Ramos (cell line): ENCODE results near the gene U2AF2.

Experiments
- in situ Hi-C: fragments of 300-500 bp; cut with MboI; formaldehyde crosslinking; loops from one replicate; pipeline ENCODE4 v1.14.3; 2022; ENCODE audit warnings: low sequenced_read_pairs; ENCODE audit not compliant: unreplicated experiment

The U2AF2 gene

GRCh38 chr19:55654868-55655647 is at the start of gene U2AF2:
Gene U2AF2 (plus strand): TSS chr19:55655035. CDS start chr19:55655105, 70 bp downstream.
- in situ Hi-C loops: loop anchor here (25.0 kb wide), 1 partner anchor 1468 kb away; the partner anchor contains the start of genes MBOAT7 and TSEN34

- in situ Hi-C loops: no loop called here
Observed at GRCh38 chr19:55605207-55605636, 49.6 kb upstream of the U2AF2 start.

- in situ Hi-C loops: no loop called here
Observed at GRCh38 chr19:55605637-55606470, 49.0 kb upstream of the U2AF2 start, which contains the start of gene ZNF865. Gene ZNF865 (plus strand): TSS chr19:55605647. CDS start chr19:55613619, 7,972 bp downstream.

- in situ Hi-C loops: no loop called here
Observed at GRCh38 chr19:55606471-55606787, 48.4 kb upstream of the U2AF2 start.

DNA sequence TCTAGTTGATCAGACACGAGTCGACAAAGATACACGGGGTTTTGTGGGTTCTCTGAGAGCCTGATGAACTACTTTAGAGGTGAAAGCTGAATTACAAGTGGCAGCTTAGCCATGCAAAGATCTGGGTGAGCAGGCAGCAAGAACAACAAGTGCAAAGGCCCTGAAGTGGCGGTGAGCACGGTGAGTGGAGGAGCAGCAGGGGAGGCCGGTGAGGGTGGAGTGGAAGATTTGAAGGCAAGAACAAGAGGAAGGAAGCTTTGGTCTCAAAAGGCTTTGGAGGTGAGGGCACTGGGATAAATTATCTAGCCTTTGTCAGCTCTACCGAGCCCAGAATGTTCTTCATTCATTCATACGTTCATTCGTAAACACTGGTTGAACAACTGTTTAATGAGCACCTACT is 48.0 kb upstream of the U2AF2 start:
- in situ Hi-C loops: no loop called here

DNA sequence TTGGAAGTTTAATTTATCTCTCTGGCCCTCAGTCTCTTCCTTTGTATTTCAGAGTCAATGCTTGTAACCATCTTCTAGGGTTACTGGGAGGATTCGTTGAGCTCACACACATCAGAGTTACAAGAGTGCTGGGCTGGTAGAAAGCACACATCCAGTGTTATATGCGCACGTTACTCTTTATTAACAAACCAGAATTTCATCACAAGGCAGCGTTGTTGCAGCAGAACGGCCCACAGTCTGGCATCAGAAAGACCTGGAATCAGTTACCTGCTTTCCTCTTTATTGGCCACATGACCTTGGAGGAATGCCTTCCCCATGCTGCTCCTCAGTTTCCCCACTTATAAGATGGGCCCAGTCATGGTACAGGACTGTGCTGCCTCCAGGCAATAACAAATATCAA is 45.5 kb upstream of the U2AF2 start:
- in situ Hi-C loops: no loop called here

DNA sequence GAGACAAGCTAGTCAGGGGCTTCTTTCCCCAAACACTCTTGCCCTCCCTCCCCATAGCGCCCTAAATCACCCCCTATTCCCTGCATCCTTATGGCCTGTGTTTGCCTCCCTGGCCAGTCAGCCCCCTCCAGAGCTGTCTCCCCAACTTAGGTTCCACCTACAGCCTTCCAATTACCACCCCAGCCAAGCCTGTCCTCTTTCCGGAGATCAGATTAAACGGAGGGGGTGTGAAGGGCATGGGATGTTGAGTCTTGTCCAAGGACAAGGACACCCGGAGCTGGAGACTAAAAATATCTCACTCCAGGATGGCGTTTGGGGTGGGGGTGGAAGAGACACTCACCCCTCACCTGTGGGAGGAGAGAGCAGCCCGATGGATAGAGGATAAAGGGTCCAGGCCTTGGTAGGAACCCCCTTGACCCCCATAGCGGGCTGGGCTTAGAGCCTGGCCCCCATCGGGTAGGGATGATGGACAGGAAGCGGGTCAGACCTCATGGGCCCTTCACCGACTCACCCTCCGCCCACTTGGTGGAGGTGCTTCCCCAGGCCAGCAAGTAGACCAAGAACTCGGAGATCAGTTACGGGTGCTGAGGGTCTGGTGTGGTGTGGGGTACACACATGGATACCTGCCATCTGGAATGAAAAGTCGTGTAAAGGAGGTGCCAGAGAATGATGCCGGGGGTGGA is 43.4 kb upstream of the U2AF2 start:
- in situ Hi-C loops: no loop called here

GRCh38 chr19:55611983-55612645 is 42.7 kb upstream of the U2AF2 start:
- in situ Hi-C loops: no loop called here

DNA sequence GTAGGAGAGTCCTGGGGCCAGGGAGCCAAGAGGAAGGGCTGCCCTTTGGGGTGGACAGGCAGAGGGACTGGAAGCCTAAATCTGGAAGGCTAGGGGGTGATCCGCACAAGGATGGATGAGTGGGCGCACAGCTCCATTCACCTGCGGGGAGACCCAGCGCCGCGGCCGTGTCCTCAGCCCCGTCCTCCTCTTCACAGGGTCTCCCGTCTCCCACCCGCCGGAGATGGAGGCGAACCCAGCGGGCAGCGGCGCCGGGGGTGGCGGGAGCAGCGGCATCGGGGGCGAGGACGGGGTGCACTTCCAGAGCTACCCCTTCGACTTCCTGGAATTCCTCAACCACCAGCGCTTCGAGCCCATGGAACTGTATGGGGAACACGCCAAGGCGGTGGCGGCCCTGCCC is 41.4 kb upstream of the U2AF2 start:
- in situ Hi-C loops: no loop called here

- in situ Hi-C loops: no loop called here
Observed at GRCh38 chr19:55613930-55614710, 40.7 kb upstream of the U2AF2 start.

DNA sequence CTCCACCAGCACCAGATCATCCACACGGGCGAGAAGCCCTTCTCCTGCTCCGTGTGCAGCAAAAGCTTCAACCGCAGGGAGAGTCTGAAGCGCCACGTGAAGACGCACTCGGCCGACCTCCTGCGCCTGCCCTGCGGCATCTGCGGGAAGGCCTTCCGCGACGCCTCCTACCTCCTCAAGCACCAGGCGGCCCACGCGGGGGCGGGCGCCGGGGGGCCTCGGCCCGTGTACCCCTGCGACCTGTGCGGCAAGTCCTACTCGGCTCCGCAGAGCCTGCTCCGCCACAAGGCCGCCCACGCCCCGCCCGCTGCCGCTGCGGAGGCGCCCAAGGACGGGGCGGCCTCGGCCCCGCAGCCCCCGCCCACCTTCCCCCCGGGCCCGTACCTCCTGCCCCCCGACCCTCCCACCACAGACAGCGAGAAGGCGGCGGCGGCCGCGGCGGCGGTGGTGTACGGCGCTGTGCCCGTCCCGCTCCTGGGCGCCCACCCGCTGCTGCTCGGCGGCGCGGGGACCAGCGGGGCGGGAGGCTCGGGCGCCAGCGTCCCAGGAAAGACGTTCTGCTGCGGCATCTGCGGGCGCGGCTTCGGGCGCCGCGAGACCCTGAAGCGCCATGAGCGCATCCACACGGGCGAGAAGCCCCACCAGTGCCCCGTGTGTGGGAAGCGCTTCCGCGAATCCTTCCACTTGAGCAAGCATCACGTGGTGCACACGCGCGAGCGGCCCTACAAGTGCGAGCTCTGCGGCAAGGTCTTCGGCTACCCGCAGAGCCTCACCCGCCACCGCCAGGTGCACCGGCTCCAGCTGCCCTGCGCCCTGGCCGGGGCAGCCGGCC is 39.9 kb upstream of the U2AF2 start:
- in situ Hi-C loops: no loop called here

DNA sequence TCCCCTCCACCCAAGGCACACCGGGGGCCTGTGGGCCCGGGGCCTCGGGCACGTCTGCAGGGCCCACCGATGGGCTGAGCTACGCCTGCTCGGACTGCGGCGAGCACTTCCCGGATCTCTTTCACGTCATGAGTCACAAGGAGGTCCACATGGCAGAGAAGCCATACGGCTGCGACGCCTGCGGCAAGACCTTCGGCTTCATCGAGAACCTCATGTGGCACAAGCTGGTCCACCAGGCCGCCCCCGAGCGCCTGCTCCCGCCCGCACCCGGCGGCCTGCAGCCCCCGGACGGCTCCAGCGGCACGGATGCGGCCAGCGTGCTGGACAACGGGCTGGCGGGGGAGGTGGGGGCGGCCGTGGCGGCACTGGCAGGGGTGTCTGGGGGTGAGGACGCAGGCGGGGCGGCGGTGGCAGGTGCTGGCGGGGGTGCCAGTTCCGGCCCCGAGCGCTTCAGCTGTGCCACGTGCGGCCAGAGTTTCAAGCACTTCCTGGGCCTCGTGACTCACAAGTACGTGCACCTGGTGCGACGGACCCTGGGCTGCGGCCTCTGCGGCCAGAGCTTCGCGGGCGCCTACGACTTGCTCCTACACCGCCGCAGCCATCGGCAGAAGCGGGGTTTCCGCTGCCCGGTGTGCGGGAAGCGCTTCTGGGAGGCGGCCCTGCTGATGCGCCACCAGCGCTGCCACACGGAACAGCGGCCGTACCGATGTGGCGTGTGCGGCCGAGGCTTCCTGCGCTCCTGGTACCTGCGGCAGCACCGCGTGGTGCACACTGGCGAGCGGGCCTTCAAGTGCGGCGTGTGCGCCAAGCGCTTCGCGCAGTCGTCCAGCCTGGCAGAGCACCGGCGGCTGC is 39.1 kb upstream of the U2AF2 start:
- in situ Hi-C loops: no loop called here

DNA sequence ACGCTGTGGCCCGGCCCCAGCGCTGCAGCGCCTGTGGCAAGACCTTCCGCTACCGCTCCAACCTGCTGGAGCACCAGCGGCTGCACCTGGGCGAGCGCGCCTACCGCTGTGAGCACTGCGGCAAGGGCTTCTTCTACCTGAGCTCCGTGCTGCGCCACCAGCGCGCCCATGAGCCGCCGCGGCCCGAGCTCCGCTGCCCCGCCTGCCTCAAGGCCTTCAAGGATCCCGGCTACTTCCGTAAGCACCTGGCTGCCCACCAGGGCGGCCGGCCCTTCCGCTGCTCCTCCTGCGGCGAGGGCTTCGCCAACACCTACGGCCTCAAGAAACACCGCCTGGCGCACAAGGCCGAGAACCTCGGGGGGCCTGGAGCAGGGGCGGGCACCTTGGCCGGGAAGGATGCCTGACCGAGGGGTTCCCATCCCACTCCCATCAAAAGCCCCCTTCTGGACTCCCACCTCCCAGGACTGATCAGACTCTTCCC is 38.4 kb upstream of the U2AF2 start:
- in situ Hi-C loops: no loop called here

DNA sequence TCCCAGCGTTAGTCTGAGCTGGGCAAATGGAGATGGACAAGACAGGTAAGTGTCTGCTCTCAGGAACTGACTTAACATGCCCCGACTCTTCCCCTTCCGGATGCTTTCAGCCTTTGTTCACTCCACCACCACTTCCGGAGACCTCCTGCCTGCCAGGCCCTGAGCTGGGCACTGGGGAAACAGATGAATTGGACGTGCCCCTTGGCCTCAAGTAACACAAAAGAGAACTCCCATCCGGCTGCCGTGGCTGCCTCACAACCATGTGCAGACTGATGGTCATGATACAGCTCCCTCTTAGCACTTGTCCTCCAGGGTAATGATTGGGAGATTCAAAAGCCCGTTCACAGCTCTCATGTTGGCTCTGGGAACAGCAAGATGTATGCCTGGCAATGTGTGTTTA is 37.4 kb upstream of the U2AF2 start:
- in situ Hi-C loops: no loop called here

GRCh38 chr19:55618426-55618825 is 36.4 kb upstream of the U2AF2 start:
- in situ Hi-C loops: no loop called here

- in situ Hi-C loops: no loop called here
Observed at GRCh38 chr19:55619286-55619685, 35.5 kb upstream of the U2AF2 start.

GRCh38 chr19:55620410-55621204 is 34.2 kb upstream of the U2AF2 start:
- in situ Hi-C loops: no loop called here
